ENCODE measurements around the gene KCNAB1.

The KCNAB1 gene

GRCh38 chr3:156581954-156582353 is 461.6 kb downstream of the KCNAB1 start:
- in situ Hi-C loops (cut with MboI; ENCODE audit: low sequenced_read_pairs): no loop called here

GRCh38 chr3:156582532-156583183 is 462.3 kb downstream of the KCNAB1 start:
- in situ Hi-C loops (cut with MboI; ENCODE audit: low sequenced_read_pairs): no loop called here

GRCh38 chr3:156583469-156583868 is 463.1 kb downstream of the KCNAB1 start:
- in situ Hi-C loops (cut with MboI; ENCODE audit: low sequenced_read_pairs): no loop called here

- in situ Hi-C loops (cut with MboI; ENCODE audit: low sequenced_read_pairs): no loop called here
Observed at GRCh38 chr3:156586905-156587759, 466.8 kb downstream of the KCNAB1 start.

GRCh38 chr3:156587760-156588069 is 467.3 kb downstream of the KCNAB1 start:
- in situ Hi-C loops (cut with MboI; ENCODE audit: low sequenced_read_pairs): no loop called here
